AG09309 (cell line): ENCODE data around the gene GID4.

ENCODE experiments used
- DNase-seq: peaks from one replicate; pipeline ENCODE4 v3.0.0-alpha.2; 2010; ENCODE audit warnings: low read depth
- H3K4me3 ChIP-seq: 2 replicates; pipeline ENCODE4 v1.5.1; 2011; ENCODE audit warnings: mild to moderate bottlenecking, low read depth, low read length, moderate library complexity; ENCODE audit not compliant: control insufficient read depth
- CTCF ChIP-seq: IDR thresholded peaks from 2 replicates; pipeline ENCODE4 v1.5.1; 2011; ENCODE audit warnings: mild to moderate bottlenecking, low read depth, low read length, inconsistent platforms; ENCODE audit not compliant: insufficient read depth, control insufficient read depth; ENCODE audit errors: missing control alignments

GID4 gene

GRCh38 chr17:18042983-18043382, 3.8 kb downstream of the GID4 start:
- no peak for TF ChIP-seq CTCF
- H3K4me3 ChIP-seq, result no peak overlapping the region
- DNase-seq, result no peak

GRCh38 chr17:18043491-18043890, 4.3 kb downstream of the GID4 start:
- DNase-seq, result no peak
- no peak overlapping the region for H3K4me3 ChIP-seq
- no peak for TF ChIP-seq CTCF

GRCh38 chr17:18044609-18045008, 5.4 kb downstream of the GID4 start:
- no peak overlapping the region for H3K4me3 ChIP-seq
- TF ChIP-seq CTCF, result no peak
- DNase-seq, result no peak

- no peak overlapping the region for H3K4me3 ChIP-seq
- TF ChIP-seq CTCF, result no peak
- no peak for DNase-seq
Observed at GRCh38 chr17:18045691-18046350, 6.6 kb downstream of the GID4 start.

GRCh38 chr17:18055597-18055996, 16.4 kb downstream of the GID4 start:
- no peak for DNase-seq
- no peak for TF ChIP-seq CTCF
- no peak overlapping the region for H3K4me3 ChIP-seq

- no peak for TF ChIP-seq CTCF
- no peak overlapping the region for H3K4me3 ChIP-seq
- no peak for DNase-seq
Observed at GRCh38 chr17:18056214-18056613, 17.0 kb downstream of the GID4 start.

GRCh38 chr17:18059283-18059682, 20.1 kb downstream of the GID4 start:
- H3K4me3 ChIP-seq, result no peak overlapping the region
- no peak for DNase-seq
- no peak for TF ChIP-seq CTCF
